Measurements from ENCODE around the gene ZBTB16. TPM values are rescaled to one million over a fixed set of nuclear protein-coding genes. Genes with fewer than 3 reads are reported as not detected.

The ZBTB16 gene
- total and polyA plus RNA-seq, 2 experiments from 2014 or later = 0.29 to 1.4 TPM

DNA sequence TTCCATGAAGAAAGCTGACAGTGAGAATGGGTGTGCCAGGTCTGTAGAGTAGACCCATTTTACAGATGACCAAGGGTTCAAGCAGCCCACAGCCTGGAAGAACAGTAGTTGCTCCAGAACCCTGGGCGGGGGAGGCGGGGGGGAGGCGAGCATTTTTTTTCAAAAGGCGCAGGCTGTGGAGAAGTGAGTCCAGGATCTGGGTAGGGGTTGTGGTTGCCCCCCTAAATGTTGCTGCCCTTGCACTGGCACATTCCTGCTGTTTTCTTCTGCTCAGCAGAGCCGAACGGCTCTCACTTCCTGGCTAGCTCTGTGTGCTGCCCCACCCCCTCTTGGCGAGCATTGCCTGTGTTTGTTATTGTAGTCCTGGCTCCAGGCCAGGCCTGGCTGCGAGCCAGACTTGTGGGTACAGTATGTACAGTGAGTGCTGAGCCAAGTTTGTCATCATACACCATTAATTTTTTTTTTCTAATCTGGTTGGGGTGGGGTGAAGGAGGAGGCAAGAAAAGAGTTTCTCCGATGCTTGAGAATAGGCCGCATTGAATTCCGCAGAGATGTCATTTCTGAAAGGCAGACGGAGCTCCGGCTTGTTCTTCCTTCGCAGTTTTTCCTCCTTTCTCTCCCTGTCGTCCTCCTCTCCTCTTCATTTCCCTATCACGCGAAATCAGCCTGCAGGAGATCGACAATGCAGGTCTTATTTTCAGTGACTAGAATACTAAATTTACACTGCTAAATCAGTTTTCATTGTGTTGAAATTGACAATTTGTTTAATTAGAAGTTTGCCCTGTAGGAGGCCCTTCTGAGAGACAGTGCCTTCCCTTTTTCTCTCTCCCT is 100.5 kb downstream of the ZBTB16 start:
- Histone ChIP-seq H4K20me1 (replicated peaks; ENCODE audit: insufficient read depth) (no peaks in the 10 kb centered on the region), H3K27me3 (ENCODE audit: insufficient read depth) (no peaks in the 10 kb centered on the region), H3K4me1 (ENCODE audit: insufficient read depth) (peaks cover 13% of the 10 kb centered on the region; the same call in 1 of the 2 replicates), H3K9me2 (ENCODE audit: insufficient read depth) (no peaks in the 10 kb centered on the region), H2AFZ (peak overlapping the region; percentile 82; the same call in 1 of the 2 replicates), H3K36me3 (ENCODE audit: insufficient read depth) (no peaks in the 10 kb centered on the region), H3K4me3 (no peak overlapping the region), H3K27ac (ENCODE audit: low read depth) (no peak overlapping the region), H3K79me2 (replicated peaks; ENCODE audit: insufficient read depth) (no peaks in the 10 kb centered on the region), H3K4me2 (no peak overlapping the region; the same call in 1 of the 2 replicates), H3F3A (replicated peaks; ENCODE audit: low read depth) (no peaks in the 10 kb centered on the region)
- no peaks in the 10 kb centered on the region for H3K9me3 Mint-ChIP-seq
- TF ChIP-seq POLR2AphosphoS5 (IDR thresholded peaks at IDR 0.05; ENCODE audit: low read depth) (no peak), ZNF114 (CRISPR knock-in tag; IDR thresholded peaks at IDR 0.05) (no peak), JUNB (IDR thresholded peaks at IDR 0.05; ENCODE audit: unreplicated experiment) (no peak), STAT1 (IDR thresholded peaks at IDR 0.05; ENCODE audit: unreplicated experiment) (no peak), CREB1 (CRISPR knock-in tag; IDR thresholded peaks at IDR 0.05; ENCODE audit: low read depth) (no peak), EZH2phosphoT487 (IDR thresholded peaks at IDR 0.05; ENCODE audit: unreplicated experiment) (no peak)
- TF ChIP-seq, protein P1, sequence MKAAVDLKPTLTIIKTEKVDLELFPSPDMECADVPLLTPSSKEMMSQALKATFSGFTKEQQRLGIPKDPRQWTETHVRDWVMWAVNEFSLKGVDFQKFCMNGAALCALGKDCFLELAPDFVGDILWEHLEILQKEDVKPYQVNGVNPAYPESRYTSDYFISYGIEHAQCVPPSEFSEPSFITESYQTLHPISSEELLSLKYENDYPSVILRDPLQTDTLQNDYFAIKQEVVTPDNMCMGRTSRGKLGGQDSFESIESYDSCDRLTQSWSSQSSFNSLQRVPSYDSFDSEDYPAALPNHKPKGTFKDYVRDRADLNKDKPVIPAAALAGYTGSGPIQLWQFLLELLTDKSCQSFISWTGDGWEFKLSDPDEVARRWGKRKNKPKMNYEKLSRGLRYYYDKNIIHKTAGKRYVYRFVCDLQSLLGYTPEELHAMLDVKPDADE (IDR thresholded peaks at IDR 0.05) = no peak
- TF ChIP-seq, protein P2, sequence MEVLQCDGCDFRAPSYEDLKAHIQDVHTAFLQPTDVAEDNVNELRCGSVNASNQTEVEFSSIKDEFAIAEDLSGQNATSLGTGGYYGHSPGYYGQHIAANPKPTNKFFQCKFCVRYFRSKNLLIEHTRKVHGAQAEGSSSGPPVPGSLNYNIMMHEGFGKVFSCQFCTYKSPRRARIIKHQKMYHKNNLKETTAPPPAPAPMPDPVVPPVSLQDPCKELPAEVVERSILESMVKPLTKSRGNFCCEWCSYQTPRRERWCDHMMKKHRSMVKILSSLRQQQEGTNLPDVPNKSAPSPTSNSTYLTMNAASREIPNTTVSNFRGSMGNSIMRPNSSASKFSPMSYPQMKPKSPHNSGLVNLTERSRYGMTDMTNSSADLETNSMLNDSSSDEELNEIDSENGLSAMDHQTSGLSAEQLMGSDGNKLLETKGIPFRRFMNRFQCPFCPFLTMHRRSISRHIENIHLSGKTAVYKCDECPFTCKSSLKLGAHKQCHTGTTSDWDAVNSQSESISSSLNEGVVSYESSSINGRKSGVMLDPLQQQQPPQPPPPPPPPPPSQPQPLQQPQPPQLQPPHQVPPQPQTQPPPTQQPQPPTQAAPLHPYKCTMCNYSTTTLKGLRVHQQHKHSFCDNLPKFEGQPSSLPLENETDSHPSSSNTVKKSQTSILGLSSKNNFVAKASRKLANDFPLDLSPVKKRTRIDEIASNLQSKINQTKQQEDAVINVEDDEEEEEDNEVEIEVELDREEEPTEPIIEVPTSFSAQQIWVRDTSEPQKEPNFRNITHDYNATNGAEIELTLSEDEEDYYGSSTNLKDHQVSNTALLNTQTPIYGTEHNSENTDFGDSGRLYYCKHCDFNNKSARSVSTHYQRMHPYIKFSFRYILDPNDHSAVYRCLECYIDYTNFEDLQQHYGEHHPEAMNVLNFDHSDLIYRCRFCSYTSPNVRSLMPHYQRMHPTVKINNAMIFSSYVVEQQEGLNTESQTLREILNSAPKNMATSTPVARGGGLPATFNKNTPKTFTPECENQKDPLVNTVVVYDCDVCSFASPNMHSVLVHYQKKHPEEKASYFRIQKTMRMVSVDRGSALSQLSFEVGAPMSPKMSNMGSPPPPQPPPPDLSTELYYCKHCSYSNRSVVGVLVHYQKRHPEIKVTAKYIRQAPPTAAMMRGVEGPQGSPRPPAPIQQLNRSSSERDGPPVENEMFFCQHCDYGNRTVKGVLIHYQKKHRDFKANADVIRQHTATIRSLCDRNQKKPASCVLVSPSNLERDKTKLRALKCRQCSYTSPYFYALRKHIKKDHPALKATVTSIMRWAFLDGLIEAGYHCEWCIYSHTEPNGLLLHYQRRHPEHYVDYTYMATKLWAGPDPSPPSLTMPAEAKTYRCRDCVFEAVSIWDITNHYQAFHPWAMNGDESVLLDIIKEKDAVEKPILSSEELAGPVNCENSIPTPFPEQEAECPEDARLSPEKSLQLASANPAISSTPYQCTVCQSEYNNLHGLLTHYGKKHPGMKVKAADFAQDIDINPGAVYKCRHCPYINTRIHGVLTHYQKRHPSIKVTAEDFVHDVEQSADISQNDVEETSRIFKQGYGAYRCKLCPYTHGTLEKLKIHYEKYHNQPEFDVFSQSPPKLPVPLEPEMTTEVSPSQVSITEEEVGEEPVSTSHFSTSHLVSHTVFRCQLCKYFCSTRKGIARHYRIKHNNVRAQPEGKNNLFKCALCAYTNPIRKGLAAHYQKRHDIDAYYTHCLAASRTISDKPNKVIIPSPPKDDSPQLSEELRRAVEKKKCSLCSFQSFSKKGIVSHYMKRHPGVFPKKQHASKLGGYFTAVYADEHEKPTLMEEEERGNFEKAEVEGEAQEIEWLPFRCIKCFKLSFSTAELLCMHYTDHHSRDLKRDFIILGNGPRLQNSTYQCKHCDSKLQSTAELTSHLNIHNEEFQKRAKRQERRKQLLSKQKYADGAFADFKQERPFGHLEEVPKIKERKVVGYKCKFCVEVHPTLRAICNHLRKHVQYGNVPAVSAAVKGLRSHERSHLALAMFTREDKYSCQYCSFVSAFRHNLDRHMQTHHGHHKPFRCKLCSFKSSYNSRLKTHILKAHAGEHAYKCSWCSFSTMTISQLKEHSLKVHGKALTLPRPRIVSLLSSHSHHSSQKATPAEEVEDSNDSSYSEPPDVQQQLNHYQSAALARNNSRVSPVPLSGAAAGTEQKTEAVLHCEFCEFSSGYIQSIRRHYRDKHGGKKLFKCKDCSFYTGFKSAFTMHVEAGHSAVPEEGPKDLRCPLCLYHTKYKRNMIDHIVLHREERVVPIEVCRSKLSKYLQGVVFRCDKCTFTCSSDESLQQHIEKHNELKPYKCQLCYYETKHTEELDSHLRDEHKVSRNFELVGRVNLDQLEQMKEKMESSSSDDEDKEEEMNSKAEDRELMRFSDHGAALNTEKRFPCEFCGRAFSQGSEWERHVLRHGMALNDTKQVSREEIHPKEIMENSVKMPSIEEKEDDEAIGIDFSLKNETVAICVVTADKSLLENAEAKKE (CRISPR knock-in tag; IDR thresholded peaks at IDR 0.05) = no peak
- TF ChIP-seq, protein P3, sequence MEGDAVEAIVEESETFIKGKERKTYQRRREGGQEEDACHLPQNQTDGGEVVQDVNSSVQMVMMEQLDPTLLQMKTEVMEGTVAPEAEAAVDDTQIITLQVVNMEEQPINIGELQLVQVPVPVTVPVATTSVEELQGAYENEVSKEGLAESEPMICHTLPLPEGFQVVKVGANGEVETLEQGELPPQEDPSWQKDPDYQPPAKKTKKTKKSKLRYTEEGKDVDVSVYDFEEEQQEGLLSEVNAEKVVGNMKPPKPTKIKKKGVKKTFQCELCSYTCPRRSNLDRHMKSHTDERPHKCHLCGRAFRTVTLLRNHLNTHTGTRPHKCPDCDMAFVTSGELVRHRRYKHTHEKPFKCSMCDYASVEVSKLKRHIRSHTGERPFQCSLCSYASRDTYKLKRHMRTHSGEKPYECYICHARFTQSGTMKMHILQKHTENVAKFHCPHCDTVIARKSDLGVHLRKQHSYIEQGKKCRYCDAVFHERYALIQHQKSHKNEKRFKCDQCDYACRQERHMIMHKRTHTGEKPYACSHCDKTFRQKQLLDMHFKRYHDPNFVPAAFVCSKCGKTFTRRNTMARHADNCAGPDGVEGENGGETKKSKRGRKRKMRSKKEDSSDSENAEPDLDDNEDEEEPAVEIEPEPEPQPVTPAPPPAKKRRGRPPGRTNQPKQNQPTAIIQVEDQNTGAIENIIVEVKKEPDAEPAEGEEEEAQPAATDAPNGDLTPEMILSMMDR (conservative IDR thresholded peaks at IDR 0.05; ENCODE audit: low read depth in 2 of 2) = no peak
- ATAC-seq (peak; percentile 78), DNase-seq (ENCODE audit: low spot score) (peak; percentile 53)
- H3K27ac Mint-ChIP-seq = peak overlapping the region; percentile 38; the same call in 1 of the 2 replicates
- no peaks in the 10 kb centered on the region; the same call in 2 of the 3 replicates for H3K36me3 Mint-ChIP-seq (ENCODE audit: low read depth)
- H3K27me3 Mint-ChIP-seq (ENCODE audit: insufficient read depth, low read depth, poor library complexity) = peaks cover 3% of the 10 kb centered on the region
- H3K4me3 Mint-ChIP-seq = no peak overlapping the region; the same call in 2 of the 3 replicates
- peaks cover 20% of the 10 kb centered on the region for H3K4me1 Mint-ChIP-seq

Measured in GM23338 (cell line).